Measurements from ENCODE around the gene SCN1A. TPM values are rescaled to one million over a fixed set of nuclear protein-coding genes. Genes with fewer than 3 reads are reported as not detected.

SCN1A gene
- total and polyA plus RNA-seq, 2 of the 13 experiments (the other 11 are each of a cell fraction or from before 2014, with no cell fraction given), result 19.9 to 39.4 TPM

DNA sequence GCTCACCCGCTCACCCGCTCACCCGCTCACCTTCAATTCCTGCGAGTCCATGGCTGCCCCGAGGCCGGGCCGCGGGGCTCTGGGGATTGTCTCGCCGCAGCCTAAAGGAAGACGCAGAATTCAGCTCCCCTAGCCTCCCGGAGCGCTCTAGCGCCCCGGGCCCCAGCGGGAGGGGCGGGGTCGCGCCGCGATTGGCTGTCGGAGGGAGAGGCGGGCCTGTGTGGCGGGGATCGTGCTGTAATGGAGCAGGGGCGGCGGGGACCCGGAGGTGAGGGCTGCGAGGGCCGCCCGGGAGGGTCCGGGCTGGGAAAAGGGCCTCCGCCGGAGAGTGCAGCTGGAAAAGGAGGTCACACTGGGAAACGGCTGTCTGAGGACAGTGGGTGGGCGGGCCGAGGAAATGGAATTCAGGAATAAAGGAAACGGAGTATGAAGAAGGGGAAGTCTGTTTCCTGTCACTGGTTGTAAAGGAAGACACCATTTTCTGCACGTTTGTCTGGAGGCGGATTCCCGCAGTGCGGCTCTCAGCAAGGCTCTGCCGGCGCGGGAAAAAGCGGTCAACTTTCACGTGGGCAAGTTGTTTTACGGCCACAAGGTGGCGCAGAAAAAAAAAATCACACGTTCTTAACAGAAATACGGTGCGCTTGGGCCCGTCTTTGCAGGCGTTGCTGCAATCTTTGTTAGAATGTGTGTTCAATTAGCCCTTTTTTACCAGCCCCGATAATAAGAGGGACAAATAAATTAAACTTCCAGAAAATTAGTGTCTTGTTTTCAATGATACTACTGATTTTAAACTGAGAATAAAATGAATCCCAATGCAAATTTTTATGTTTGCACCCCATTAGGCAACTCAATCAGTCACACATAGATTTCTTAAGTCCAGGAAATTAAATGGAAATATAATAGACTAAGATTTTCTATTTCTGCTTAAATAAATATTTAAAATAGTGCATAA, 173.9 kb downstream of the SCN1A start, which contains the start of gene TTC21B (continued):
- TF ChIP-seq, protein P1, sequence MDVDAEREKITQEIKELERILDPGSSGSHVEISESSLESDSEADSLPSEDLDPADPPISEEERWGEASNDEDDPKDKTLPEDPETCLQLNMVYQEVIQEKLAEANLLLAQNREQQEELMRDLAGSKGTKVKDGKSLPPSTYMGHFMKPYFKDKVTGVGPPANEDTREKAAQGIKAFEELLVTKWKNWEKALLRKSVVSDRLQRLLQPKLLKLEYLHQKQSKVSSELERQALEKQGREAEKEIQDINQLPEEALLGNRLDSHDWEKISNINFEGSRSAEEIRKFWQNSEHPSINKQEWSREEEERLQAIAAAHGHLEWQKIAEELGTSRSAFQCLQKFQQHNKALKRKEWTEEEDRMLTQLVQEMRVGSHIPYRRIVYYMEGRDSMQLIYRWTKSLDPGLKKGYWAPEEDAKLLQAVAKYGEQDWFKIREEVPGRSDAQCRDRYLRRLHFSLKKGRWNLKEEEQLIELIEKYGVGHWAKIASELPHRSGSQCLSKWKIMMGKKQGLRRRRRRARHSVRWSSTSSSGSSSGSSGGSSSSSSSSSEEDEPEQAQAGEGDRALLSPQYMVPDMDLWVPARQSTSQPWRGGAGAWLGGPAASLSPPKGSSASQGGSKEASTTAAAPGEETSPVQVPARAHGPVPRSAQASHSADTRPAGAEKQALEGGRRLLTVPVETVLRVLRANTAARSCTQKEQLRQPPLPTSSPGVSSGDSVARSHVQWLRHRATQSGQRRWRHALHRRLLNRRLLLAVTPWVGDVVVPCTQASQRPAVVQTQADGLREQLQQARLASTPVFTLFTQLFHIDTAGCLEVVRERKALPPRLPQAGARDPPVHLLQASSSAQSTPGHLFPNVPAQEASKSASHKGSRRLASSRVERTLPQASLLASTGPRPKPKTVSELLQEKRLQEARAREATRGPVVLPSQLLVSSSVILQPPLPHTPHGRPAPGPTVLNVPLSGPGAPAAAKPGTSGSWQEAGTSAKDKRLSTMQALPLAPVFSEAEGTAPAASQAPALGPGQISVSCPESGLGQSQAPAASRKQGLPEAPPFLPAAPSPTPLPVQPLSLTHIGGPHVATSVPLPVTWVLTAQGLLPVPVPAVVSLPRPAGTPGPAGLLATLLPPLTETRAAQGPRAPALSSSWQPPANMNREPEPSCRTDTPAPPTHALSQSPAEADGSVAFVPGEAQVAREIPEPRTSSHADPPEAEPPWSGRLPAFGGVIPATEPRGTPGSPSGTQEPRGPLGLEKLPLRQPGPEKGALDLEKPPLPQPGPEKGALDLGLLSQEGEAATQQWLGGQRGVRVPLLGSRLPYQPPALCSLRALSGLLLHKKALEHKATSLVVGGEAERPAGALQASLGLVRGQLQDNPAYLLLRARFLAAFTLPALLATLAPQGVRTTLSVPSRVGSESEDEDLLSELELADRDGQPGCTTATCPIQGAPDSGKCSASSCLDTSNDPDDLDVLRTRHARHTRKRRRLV (CRISPR knock-in tag; IDR thresholded peaks at IDR 0.05), result peak; percentile 94
- TF ChIP-seq MLLT10 (CRISPR knock-in tag; IDR thresholded peaks at IDR 0.05) (no peak), ARID2 (CRISPR knock-in tag; IDR thresholded peaks at IDR 0.05; ENCODE audit: borderline replicate concordance) (peak; percentile 74; the same call in 1 of the 2 replicates), LCORL (IDR thresholded peaks at IDR 0.05) (no peak), LCORL (CRISPR knock-in tag; IDR thresholded peaks at IDR 0.05) (no peak; the same call in 1 of the 2 replicates), ZFP41 (CRISPR knock-in tag; IDR thresholded peaks at IDR 0.05; ENCODE audit: borderline replicate concordance) (no peak; the same call in 1 of the 2 replicates), ZNF33A (CRISPR knock-in tag; IDR thresholded peaks at IDR 0.05; ENCODE audit: borderline replicate concordance) (peak; percentile 78; the same call in 1 of the 2 replicates), EED (CRISPR knock-in tag; IDR thresholded peaks at IDR 0.05) (peak; percentile 93), EEA1 (CRISPR knock-in tag; IDR thresholded peaks at IDR 0.05; ENCODE audit: borderline replicate concordance) (peak; percentile 83; the same call in 1 of the 2 replicates), CHD2 (IDR thresholded peaks at IDR 0.05; ENCODE audit: low read depth, low read length) (no peak; the same call in 1 of the 2 replicates), HOXA9 (CRISPR knock-in tag; IDR thresholded peaks at IDR 0.05; ENCODE audit: borderline replicate concordance) (peak; percentile 37; the same call in 1 of the 2 replicates), BORCS8-MEF2B (CRISPR knock-in tag; IDR thresholded peaks at IDR 0.05) (peak; percentile 73), YEATS2 (CRISPR knock-in tag; IDR thresholded peaks at IDR 0.05; ENCODE audit: borderline replicate concordance) (peak; percentile 83; the same call in 1 of the 2 replicates), JDP2 (CRISPR knock-in tag; IDR thresholded peaks at IDR 0.05; ENCODE audit: borderline replicate concordance) (no peak), ZNF878 (CRISPR knock-in tag; IDR thresholded peaks at IDR 0.05) (peak; percentile 94), ZNF138 (CRISPR knock-in tag; IDR thresholded peaks at IDR 0.05; ENCODE audit: low read depth) (no peak), ZNF660 (CRISPR knock-in tag; IDR thresholded peaks at IDR 0.05; ENCODE audit: borderline replicate concordance, low read depth) (no peak)
- TF ChIP-seq, protein P2, sequence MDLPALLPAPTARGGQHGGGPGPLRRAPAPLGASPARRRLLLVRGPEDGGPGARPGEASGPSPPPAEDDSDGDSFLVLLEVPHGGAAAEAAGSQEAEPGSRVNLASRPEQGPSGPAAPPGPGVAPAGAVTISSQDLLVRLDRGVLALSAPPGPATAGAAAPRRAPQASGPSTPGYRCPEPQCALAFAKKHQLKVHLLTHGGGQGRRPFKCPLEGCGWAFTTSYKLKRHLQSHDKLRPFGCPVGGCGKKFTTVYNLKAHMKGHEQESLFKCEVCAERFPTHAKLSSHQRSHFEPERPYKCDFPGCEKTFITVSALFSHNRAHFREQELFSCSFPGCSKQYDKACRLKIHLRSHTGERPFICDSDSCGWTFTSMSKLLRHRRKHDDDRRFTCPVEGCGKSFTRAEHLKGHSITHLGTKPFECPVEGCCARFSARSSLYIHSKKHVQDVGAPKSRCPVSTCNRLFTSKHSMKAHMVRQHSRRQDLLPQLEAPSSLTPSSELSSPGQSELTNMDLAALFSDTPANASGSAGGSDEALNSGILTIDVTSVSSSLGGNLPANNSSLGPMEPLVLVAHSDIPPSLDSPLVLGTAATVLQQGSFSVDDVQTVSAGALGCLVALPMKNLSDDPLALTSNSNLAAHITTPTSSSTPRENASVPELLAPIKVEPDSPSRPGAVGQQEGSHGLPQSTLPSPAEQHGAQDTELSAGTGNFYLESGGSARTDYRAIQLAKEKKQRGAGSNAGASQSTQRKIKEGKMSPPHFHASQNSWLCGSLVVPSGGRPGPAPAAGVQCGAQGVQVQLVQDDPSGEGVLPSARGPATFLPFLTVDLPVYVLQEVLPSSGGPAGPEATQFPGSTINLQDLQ (CRISPR knock-in tag; IDR thresholded peaks at IDR 0.05), result peak; percentile 89
- TF ChIP-seq, protein P3, sequence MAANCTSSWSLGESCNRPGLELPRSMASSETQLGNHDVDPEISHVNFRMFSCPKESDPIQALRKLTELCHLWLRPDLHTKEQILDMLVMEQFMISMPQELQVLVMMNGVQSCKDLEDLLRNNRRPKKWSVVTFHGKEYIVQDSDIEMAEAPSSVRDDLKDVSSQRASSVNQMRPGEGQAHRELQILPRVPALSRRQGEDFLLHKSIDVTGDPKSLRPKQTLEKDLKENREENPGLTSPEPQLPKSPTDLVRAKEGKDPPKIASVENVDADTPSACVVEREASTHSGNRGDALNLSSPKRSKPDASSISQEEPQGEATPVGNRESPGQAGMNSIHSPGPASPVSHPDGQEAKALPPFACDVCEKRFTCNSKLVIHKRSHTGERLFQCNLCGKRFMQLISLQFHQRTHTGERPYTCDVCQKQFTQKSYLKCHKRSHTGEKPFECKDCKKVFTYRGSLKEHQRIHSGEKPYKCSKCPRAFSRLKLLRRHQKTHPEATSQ (CRISPR knock-in tag; IDR thresholded peaks at IDR 0.05; ENCODE audit: borderline replicate concordance), result peak; percentile 86
